8988T (cell line): ENCODE results near the gene SP100.
A peak's percentile ranks its signal among the peaks of the same experiment; 100 is the strongest.
"Not testable (repeated sequence)": the region's sequence is repeated elsewhere in the genome, so short reads cannot be mapped to it uniquely, and the experiment has no call there.

Source experiments
- DNase-seq: peaks from one replicate; pipeline ENCODE4 v3.0.0; 2011

SP100 gene

GRCh38 chr2:230416061-230416721 lies at the start of gene SP100:
SP100 (plus strand) TSS chr2:230416201; CDS start chr2:230416297, 96 bp downstream.
- peak; percentile 50 for DNase-seq

GRCh38 chr2:230382108-230382507 lies 33.9 kb upstream of the SP100 start:
- no peak for DNase-seq

- no peak for DNase-seq
These were observed 32.5 kb upstream of the SP100 start for GRCh38 chr2:230383453-230383852.

GRCh38 chr2:230384986-230385385 lies 31.0 kb upstream of the SP100 start:
- DNase-seq, result no peak

- no peak for DNase-seq
These were observed 21.7 kb upstream of the SP100 start for GRCh38 chr2:230394301-230394700.

GRCh38 chr2:230398698-230399097 lies 17.3 kb upstream of the SP100 start:
- not testable (repeated sequence) for DNase-seq

- DNase-seq, result no peak
These were observed 16.0 kb upstream of the SP100 start for GRCh38 chr2:230400041-230400440.

GRCh38 chr2:230400454-230400853 lies 15.5 kb upstream of the SP100 start:
- DNase-seq, result no peak

GRCh38 chr2:230401026-230401425 lies 15.0 kb upstream of the SP100 start:
- DNase-seq, result not testable (repeated sequence)

GRCh38 chr2:230403746-230404145 lies 12.3 kb upstream of the SP100 start:
- no peak for DNase-seq

GRCh38 chr2:230405824-230406223 lies 10.2 kb upstream of the SP100 start:
- no peak for DNase-seq

GRCh38 chr2:230408244-230408842 lies 7.7 kb upstream of the SP100 start:
- DNase-seq, result no peak

- not testable (repeated sequence) for DNase-seq
These were observed 6.7 kb upstream of the SP100 start for GRCh38 chr2:230409316-230409715.

GRCh38 chr2:230410263-230410662 lies 5.7 kb upstream of the SP100 start:
- no peak for DNase-seq

- no peak for DNase-seq
These were observed 5.0 kb upstream of the SP100 start for GRCh38 chr2:230410861-230411569.

GRCh38 chr2:230411570-230412370 lies 4.2 kb upstream of the SP100 start:
- DNase-seq, result peak; percentile 81

GRCh38 chr2:230412371-230412711 lies 3.7 kb upstream of the SP100 start:
- DNase-seq, result no peak

GRCh38 chr2:230412846-230413245 lies 3.2 kb upstream of the SP100 start:
- DNase-seq, result no peak

- no peak for DNase-seq
These were observed 2.5 kb upstream of the SP100 start for GRCh38 chr2:230413479-230413878.

GRCh38 chr2:230414302-230414701 lies 1.7 kb upstream of the SP100 start:
- DNase-seq, result no peak

GRCh38 chr2:230417436-230417835 lies 1.4 kb downstream of the SP100 start:
- no peak for DNase-seq

- DNase-seq, result no peak
These were observed 2.5 kb downstream of the SP100 start for GRCh38 chr2:230418341-230419016.

- no peak for DNase-seq
These were observed 3.2 kb downstream of the SP100 start for GRCh38 chr2:230419181-230419580.
